GM23338 (cell line): ENCODE results near the gene DLK1. TPM values are rescaled to one million over a fixed set of nuclear protein-coding genes. Genes with fewer than 3 reads are reported as not detected.

ENCODE experiments used
- ATAC-seq: fragments of 200-7000 bp; cut with Tn5 transposase; 3 replicates; pipeline ENCODE4 v1.9.1; 2020
- DNase-seq: peaks from one replicate; pipeline ENCODE4 v3.0.0-alpha.2; 2015; ENCODE audit warnings: low spot score
- H2AFZ ChIP-seq: fragments of 200-600 bp; sonication (generic); 2 replicates; pipeline ENCODE4 v1.8.0; 2016; ENCODE audit warnings: antibody characterized with exemption, mild to moderate bottlenecking, moderate library complexity
- H3F3A ChIP-seq: fragments of 200-600 bp; sonication (generic); replicated peaks from 2 replicates; pipeline ENCODE4 v1.8.0; 2017; ENCODE audit warnings: antibody characterized with exemption, mixed run types, low read depth
- H3K27ac ChIP-seq: fragments of 200-600 bp; sonication (generic); 2 replicates; pipeline ENCODE4 v1.6.1; 2016; ENCODE audit warnings: low read depth
- H3K27me3 ChIP-seq: fragments of 200-600 bp; sonication (generic); 2 replicates; pipeline ENCODE4 v1.8.0; 2016; ENCODE audit warnings: mild to moderate bottlenecking, mixed run types, moderate library complexity; ENCODE audit not compliant: insufficient read depth
- H3K36me3 ChIP-seq: fragments of 200-600 bp; sonication (generic); 2 replicates; pipeline ENCODE4 v1.8.0; 2016; ENCODE audit warnings: mild to moderate bottlenecking; ENCODE audit not compliant: insufficient read depth
- H3K4me1 ChIP-seq: fragments of 200-600 bp; sonication (generic); 2 replicates; pipeline ENCODE4 v1.8.0; 2016; ENCODE audit warnings: mild to moderate bottlenecking, moderate library complexity; ENCODE audit not compliant: insufficient read depth
- H3K4me2 ChIP-seq: fragments of 200-600 bp; sonication (generic); 2 replicates; pipeline ENCODE4 v1.7.1; 2017; ENCODE audit warnings: mixed run types
- H3K4me3 ChIP-seq: fragments of 200-600 bp; sonication (generic); 2 replicates; pipeline ENCODE4 v1.6.1; 2016; ENCODE audit warnings: mixed run types
- H3K79me2 ChIP-seq: fragments of 200-600 bp; sonication (generic); replicated peaks from 2 replicates; pipeline ENCODE4 v1.8.0; 2017; ENCODE audit warnings: mild to moderate bottlenecking; ENCODE audit not compliant: insufficient read depth
- H3K9me2 ChIP-seq: fragments of 200-600 bp; sonication (generic); 2 replicates; pipeline ENCODE4 v1.8.0; 2017; ENCODE audit not compliant: insufficient read depth
- H4K20me1 ChIP-seq: fragments of 200-600 bp; sonication (generic); replicated peaks from 2 replicates; pipeline ENCODE4 v1.8.0; 2017; ENCODE audit warnings: mild to moderate bottlenecking; ENCODE audit not compliant: insufficient read depth
- H3K27ac Mint-ChIP-seq: 2 replicates; pipeline ENCODE4 v1.8.0; 2020; ENCODE audit warnings: inconsistent platforms, mild to moderate bottlenecking, moderate library complexity, mixed read lengths
- H3K27me3 Mint-ChIP-seq: 3 replicates; pipeline ENCODE4 v1.8.0; 2022; ENCODE audit warnings: low read depth, mild to moderate bottlenecking, moderate library complexity, mixed read lengths, inconsistent platforms; ENCODE audit not compliant: insufficient read depth, poor library complexity
- H3K36me3 Mint-ChIP-seq: 3 replicates; pipeline ENCODE4 v1.8.0; 2021; ENCODE audit warnings: low read depth, mild to moderate bottlenecking, inconsistent platforms, moderate library complexity, mixed read lengths
- H3K4me1 Mint-ChIP-seq: 3 replicates; pipeline ENCODE4 v1.8.0; 2020; ENCODE audit warnings: mild to moderate bottlenecking, inconsistent platforms, mixed read lengths
- H3K4me3 Mint-ChIP-seq: 3 replicates; pipeline ENCODE4 v1.8.0; 2021; ENCODE audit warnings: moderate library complexity, mild to moderate bottlenecking, inconsistent platforms, mixed read lengths
- H3K9me3 Mint-ChIP-seq: 3 replicates; pipeline ENCODE4 v1.8.0; 2020; ENCODE audit warnings: moderate library complexity, mild to moderate bottlenecking, inconsistent platforms, mixed read lengths
- ETS1 ChIP-seq: IDR thresholded peaks from 2 replicates; pipeline ENCODE4 v1.6.1; 2016; ENCODE audit warnings: antibody characterized with exemption
- JUNB ChIP-seq: IDR thresholded peaks from one replicate; pipeline ENCODE4 v1.6.1; 2016; ENCODE audit warnings: antibody characterized with exemption; ENCODE audit not compliant: unreplicated experiment
- NANOG ChIP-seq: IDR thresholded peaks from 2 replicates; pipeline ENCODE4 v1.6.1; 2016; ENCODE audit warnings: antibody characterized with exemption, borderline replicate concordance
- polyA plus RNA-seq: library from polyadenylated mRNA; unstranded; fragments of >200 nt; fragmentation: Nextera tagmentation; extraction: Ambion mirVana; gene quantifications from 2 replicates; pipeline ENCODE4 v1.2.1, GENCODE V29; 2016
- total RNA-seq: library from RNA; depleted of rRNA; stranded (reverse); fragments of >200 nt; shearing (Covaris generic); gene quantifications from 2 replicates; pipeline ENCODE4 v1.2.3, GENCODE V29; 2014
- TF ChIP-seq, protein P1 (sequence below): fragments of 250-450 bp; sonication (Bioruptor Pico); IDR thresholded peaks from 2 replicates; pipeline ENCODE4 v1.5.0; 2020; ENCODE audit warnings: mild to moderate bottlenecking, moderate library complexity
- TF ChIP-seq, protein P2 (sequence below), 2 experiments: fragments of 200-600 bp in 1 of 2; sonication (generic) in 1 of 2; conservative IDR thresholded peaks; 2 replicates each; pipeline versions ENCODE4 v1.5.1 to v1.6.1; 2016 to 2017; ENCODE audit warnings: antibody characterized with exemption in 2 of 2, low read depth in 2 of 2, mild to moderate bottlenecking in 2 of 2, moderate library complexity in 1 of 2

Gene DLK1
- total and polyA plus RNA-seq, 2 experiments from 2014 or later, result 1.1 to 1.2 TPM

- TF ChIP-seq, protein P1, sequence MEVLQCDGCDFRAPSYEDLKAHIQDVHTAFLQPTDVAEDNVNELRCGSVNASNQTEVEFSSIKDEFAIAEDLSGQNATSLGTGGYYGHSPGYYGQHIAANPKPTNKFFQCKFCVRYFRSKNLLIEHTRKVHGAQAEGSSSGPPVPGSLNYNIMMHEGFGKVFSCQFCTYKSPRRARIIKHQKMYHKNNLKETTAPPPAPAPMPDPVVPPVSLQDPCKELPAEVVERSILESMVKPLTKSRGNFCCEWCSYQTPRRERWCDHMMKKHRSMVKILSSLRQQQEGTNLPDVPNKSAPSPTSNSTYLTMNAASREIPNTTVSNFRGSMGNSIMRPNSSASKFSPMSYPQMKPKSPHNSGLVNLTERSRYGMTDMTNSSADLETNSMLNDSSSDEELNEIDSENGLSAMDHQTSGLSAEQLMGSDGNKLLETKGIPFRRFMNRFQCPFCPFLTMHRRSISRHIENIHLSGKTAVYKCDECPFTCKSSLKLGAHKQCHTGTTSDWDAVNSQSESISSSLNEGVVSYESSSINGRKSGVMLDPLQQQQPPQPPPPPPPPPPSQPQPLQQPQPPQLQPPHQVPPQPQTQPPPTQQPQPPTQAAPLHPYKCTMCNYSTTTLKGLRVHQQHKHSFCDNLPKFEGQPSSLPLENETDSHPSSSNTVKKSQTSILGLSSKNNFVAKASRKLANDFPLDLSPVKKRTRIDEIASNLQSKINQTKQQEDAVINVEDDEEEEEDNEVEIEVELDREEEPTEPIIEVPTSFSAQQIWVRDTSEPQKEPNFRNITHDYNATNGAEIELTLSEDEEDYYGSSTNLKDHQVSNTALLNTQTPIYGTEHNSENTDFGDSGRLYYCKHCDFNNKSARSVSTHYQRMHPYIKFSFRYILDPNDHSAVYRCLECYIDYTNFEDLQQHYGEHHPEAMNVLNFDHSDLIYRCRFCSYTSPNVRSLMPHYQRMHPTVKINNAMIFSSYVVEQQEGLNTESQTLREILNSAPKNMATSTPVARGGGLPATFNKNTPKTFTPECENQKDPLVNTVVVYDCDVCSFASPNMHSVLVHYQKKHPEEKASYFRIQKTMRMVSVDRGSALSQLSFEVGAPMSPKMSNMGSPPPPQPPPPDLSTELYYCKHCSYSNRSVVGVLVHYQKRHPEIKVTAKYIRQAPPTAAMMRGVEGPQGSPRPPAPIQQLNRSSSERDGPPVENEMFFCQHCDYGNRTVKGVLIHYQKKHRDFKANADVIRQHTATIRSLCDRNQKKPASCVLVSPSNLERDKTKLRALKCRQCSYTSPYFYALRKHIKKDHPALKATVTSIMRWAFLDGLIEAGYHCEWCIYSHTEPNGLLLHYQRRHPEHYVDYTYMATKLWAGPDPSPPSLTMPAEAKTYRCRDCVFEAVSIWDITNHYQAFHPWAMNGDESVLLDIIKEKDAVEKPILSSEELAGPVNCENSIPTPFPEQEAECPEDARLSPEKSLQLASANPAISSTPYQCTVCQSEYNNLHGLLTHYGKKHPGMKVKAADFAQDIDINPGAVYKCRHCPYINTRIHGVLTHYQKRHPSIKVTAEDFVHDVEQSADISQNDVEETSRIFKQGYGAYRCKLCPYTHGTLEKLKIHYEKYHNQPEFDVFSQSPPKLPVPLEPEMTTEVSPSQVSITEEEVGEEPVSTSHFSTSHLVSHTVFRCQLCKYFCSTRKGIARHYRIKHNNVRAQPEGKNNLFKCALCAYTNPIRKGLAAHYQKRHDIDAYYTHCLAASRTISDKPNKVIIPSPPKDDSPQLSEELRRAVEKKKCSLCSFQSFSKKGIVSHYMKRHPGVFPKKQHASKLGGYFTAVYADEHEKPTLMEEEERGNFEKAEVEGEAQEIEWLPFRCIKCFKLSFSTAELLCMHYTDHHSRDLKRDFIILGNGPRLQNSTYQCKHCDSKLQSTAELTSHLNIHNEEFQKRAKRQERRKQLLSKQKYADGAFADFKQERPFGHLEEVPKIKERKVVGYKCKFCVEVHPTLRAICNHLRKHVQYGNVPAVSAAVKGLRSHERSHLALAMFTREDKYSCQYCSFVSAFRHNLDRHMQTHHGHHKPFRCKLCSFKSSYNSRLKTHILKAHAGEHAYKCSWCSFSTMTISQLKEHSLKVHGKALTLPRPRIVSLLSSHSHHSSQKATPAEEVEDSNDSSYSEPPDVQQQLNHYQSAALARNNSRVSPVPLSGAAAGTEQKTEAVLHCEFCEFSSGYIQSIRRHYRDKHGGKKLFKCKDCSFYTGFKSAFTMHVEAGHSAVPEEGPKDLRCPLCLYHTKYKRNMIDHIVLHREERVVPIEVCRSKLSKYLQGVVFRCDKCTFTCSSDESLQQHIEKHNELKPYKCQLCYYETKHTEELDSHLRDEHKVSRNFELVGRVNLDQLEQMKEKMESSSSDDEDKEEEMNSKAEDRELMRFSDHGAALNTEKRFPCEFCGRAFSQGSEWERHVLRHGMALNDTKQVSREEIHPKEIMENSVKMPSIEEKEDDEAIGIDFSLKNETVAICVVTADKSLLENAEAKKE (CRISPR knock-in tag), result no peak
Measured at GRCh38 chr14:100747021-100747586, 20.4 kb downstream of the DLK1 start (continued).

- peaks cover 6% of the 10 kb centered on the region for H3K27me3 Mint-ChIP-seq
- no peak for DNase-seq
- Histone ChIP-seq H3K4me2 (no peak overlapping the region), H2AFZ (no peak overlapping the region), H4K20me1 (no peaks in the 10 kb centered on the region), H3K9me2 (no peaks in the 10 kb centered on the region), H3K4me1 (no peaks in the 10 kb centered on the region), H3K79me2 (no peaks in the 10 kb centered on the region), H3F3A (no peaks in the 10 kb centered on the region), H3K27me3 (no peaks in the 10 kb centered on the region), H3K27ac (no peak overlapping the region), H3K4me3 (no peak overlapping the region), H3K36me3 (no peaks in the 10 kb centered on the region)
- ATAC-seq, result no peak
- H3K4me3 Mint-ChIP-seq, result no peak overlapping the region
- TF ChIP-seq, protein P2, sequence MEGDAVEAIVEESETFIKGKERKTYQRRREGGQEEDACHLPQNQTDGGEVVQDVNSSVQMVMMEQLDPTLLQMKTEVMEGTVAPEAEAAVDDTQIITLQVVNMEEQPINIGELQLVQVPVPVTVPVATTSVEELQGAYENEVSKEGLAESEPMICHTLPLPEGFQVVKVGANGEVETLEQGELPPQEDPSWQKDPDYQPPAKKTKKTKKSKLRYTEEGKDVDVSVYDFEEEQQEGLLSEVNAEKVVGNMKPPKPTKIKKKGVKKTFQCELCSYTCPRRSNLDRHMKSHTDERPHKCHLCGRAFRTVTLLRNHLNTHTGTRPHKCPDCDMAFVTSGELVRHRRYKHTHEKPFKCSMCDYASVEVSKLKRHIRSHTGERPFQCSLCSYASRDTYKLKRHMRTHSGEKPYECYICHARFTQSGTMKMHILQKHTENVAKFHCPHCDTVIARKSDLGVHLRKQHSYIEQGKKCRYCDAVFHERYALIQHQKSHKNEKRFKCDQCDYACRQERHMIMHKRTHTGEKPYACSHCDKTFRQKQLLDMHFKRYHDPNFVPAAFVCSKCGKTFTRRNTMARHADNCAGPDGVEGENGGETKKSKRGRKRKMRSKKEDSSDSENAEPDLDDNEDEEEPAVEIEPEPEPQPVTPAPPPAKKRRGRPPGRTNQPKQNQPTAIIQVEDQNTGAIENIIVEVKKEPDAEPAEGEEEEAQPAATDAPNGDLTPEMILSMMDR (conservative IDR thresholded peaks at IDR 0.05; ENCODE audit: low read depth in 2 of 2), result no peak
- no peak for TF ChIP-seq JUNB
- no peak for TF ChIP-seq NANOG
- TF ChIP-seq ETS1, result no peak
- no peaks in the 10 kb centered on the region; the same call in 2 of the 3 replicates for H3K9me3 Mint-ChIP-seq
- no peaks in the 10 kb centered on the region for H3K4me1 Mint-ChIP-seq
- H3K27ac Mint-ChIP-seq, result no peak overlapping the region
- no peaks in the 10 kb centered on the region for H3K36me3 Mint-ChIP-seq
Measured at GRCh38 chr14:100747736-100748135, 21.0 kb downstream of the DLK1 start.
